GM12878 (cell line): Measurements from ENCODE around the gene CLIP1. TPM values are rescaled to one million over a fixed set of nuclear protein-coding genes. Genes with fewer than 3 reads are reported as not detected.

ENCODE experiments used
- ATAC-seq: fragments of 200-7000 bp; cut with Tn5 transposase; 3 replicates; pipeline ENCODE4 v1.9.1; 2020; ENCODE audit warnings: mild to moderate bottlenecking, moderate library complexity
- BruUV-seq: library from RNA; stranded (reverse); fragments of 400-500 nt; replicated peaks from 2 replicates; lab custom pipeline; 2021; lab: Mats Ljungman, UMichigan
- CTCF ChIA-PET: fragments of 300-600 bp; sonication (Branson Sonifier 250); formaldehyde crosslinking; extraction: SDS; loops from one replicate; lab custom pipeline; 2021; ENCODE audit warnings: inconsistent platforms; lab: Yijun Ruan, JAX
- POLR2A ChIA-PET: fragments of 350-600 bp; formaldehyde crosslinking; extraction: SDS; loops from one replicate; lab custom pipeline; 2021; ENCODE audit warnings: inconsistent platforms; lab: Charles Lee
- RAD21 ChIA-PET: fragments of 300-600 bp; sonication (Branson Sonifier 250); formaldehyde crosslinking; loops from one replicate; lab custom pipeline; 2023; ENCODE audit warnings: antibody characterized with exemption; ENCODE audit not compliant: unreplicated experiment; lab: Charles Lee
- SMC1A ChIA-PET: fragments of 300-600 bp; sonication (Branson Sonifier 250); formaldehyde crosslinking; loops from one replicate; lab custom pipeline; 2023; ENCODE audit not compliant: unreplicated experiment, uncharacterized antibody; lab: Charles Lee
- DNase-seq: peaks from one replicate; pipeline ENCODE4 v3.0.0-alpha.2; 2011; ENCODE audit warnings: low read depth, low spot score
- FAIRE-seq: peaks from 3 replicates; lab custom pipeline; 2011; peaks lifted over from hg19 to GRCh38; lab: Jason Lieb, UNC
- H2AFZ ChIP-seq: 2 replicates; pipeline ENCODE4 v1.6.0; 2011; ENCODE audit warnings: low read depth, low read length, control low read depth; ENCODE audit not compliant: control insufficient read depth
- H3K27ac ChIP-seq: 2 replicates; pipeline ENCODE4 v1.5.1; 2011; ENCODE audit warnings: control low read depth; ENCODE audit not compliant: control insufficient read depth, insufficient read depth
- H3K27me3 ChIP-seq, 2 experiments: replicated peaks in 1 of 2; 2 replicates each; pipeline versions ENCODE4 v1.6.0 to v1.6.1; 2011; ENCODE audit warnings: low read length in 1 of 2; ENCODE audit not compliant: control insufficient read depth in 2 of 2, insufficient read depth in 2 of 2
- H3K36me3 ChIP-seq, 2 experiments: 2 replicates each; pipeline ENCODE4 v1.5.1; 2011; ENCODE audit warnings: low read length in 1 of 2; ENCODE audit not compliant: control insufficient read depth in 2 of 2, insufficient read depth in 2 of 2
- H3K4me1 ChIP-seq: 2 replicates; pipeline ENCODE4 v1.6.1; 2011; ENCODE audit warnings: mild to moderate bottlenecking, low read length, moderate library complexity, mixed read lengths; ENCODE audit not compliant: control insufficient read depth, insufficient read depth
- H3K4me2 ChIP-seq: 2 replicates; pipeline ENCODE4 v1.6.0; 2011; ENCODE audit warnings: control low read depth; ENCODE audit not compliant: control insufficient read depth, insufficient read depth
- H3K4me3 ChIP-seq: fragments of 200-600 bp; sonication (generic); 2 replicates; pipeline ENCODE4 v1.5.1; 2016
- H3K79me2 ChIP-seq: 2 replicates; pipeline ENCODE4 v1.6.0; 2011; ENCODE audit warnings: low read length; ENCODE audit not compliant: control insufficient read depth, insufficient read depth
- H3K9ac ChIP-seq: 2 replicates; pipeline ENCODE4 v1.8.0; 2011; ENCODE audit warnings: low read length, control low read depth, mixed read lengths; ENCODE audit not compliant: control insufficient read depth, insufficient read depth
- H3K9me3 ChIP-seq: replicated peaks from 3 replicates; pipeline ENCODE4 v1.5.1; 2011; ENCODE audit warnings: mild to moderate bottlenecking, low read length; ENCODE audit not compliant: control insufficient read depth, insufficient read depth
- H4K20me1 ChIP-seq: 2 replicates; pipeline ENCODE4 v1.6.0; 2011; ENCODE audit not compliant: control insufficient read depth, insufficient read depth
- EGR1 ChIP-seq, 2 experiments: IDR thresholded peaks; 1 replicate in 1 of 2; 2 replicates in 1 of 2; pipeline ENCODE4 v1.6.1; 2011 to 2012; ENCODE audit warnings: low read depth in 2 of 2, low read length in 2 of 2, borderline replicate concordance in 1 of 2, mild to moderate bottlenecking in 1 of 2, moderate library complexity in 1 of 2
- IRF5 ChIP-seq: fragments of 450-650 bp; IDR thresholded peaks from 2 replicates; pipeline ENCODE4 v1.6.1; 2017; ENCODE audit warnings: borderline replicate concordance
- KAT2A ChIP-seq: conservative IDR thresholded peaks from 2 replicates; pipeline ENCODE4 v1.6.1; 2011; ENCODE audit warnings: low read depth, low read length; ENCODE audit not compliant: control insufficient read depth
- PAX8 ChIP-seq: fragments of 450-650 bp; IDR thresholded peaks from 2 replicates; pipeline ENCODE4 v1.6.1; 2017; ENCODE audit warnings: mild to moderate bottlenecking, moderate library complexity
- PKNOX1 ChIP-seq: fragments of 450-650 bp; IDR thresholded peaks from 2 replicates; pipeline ENCODE4 v1.6.1; 2016; ENCODE audit warnings: mild to moderate bottlenecking
- PML ChIP-seq: IDR thresholded peaks from 2 replicates; pipeline ENCODE4 v1.6.1; 2012; ENCODE audit warnings: low read length, inconsistent platforms
- PRDM15 ChIP-seq: fragments of 450-650 bp; formaldehyde crosslinking; IDR thresholded peaks from 2 replicates; pipeline ENCODE4 v1.4.0; 2020; ENCODE audit warnings: mild to moderate bottlenecking, moderate library complexity
- SMARCA5 ChIP-seq: fragments of 450-650 bp; IDR thresholded peaks from 2 replicates; pipeline ENCODE4 v1.6.1; 2017; ENCODE audit warnings: mild to moderate bottlenecking
- STAT1 ChIP-seq: fragments of 450-650 bp; conservative IDR thresholded peaks from 2 replicates; pipeline ENCODE4 v1.6.1; 2014; ENCODE audit warnings: antibody characterized with exemption, mild to moderate bottlenecking
- STAT3 ChIP-seq: IDR thresholded peaks from 2 replicates; pipeline ENCODE4 v1.6.1; 2011; ENCODE audit warnings: low read depth, low read length, improper control_type of control experiment
- TAF1 ChIP-seq: IDR thresholded peaks from 2 replicates; pipeline ENCODE4 v1.6.1; 2011; ENCODE audit warnings: mild to moderate bottlenecking, low read depth, low read length, borderline replicate concordance
- ZBED1 ChIP-seq: IDR thresholded peaks from 2 replicates; pipeline ENCODE4 v1.6.1; 2016; ENCODE audit warnings: borderline replicate concordance
- ZNF592 ChIP-seq: fragments of 450-650 bp; IDR thresholded peaks from 2 replicates; pipeline ENCODE4 v1.6.1; 2017; ENCODE audit warnings: mild to moderate bottlenecking, moderate library complexity
- WGBS: methylation state at CpG from one replicate; pipeline ENCODE4 v1.1.6; 2016; ENCODE audit warnings: low lambda C conversion rate; ENCODE audit not compliant: insufficient replicate concordance, insufficient coverage; ENCODE audit errors: missing lambda C conversion rate; 5-methylcytosine and 5-hydroxymethylcytosine counted together
- in situ Hi-C: fragments of 300-500 bp; cut with MboI; formaldehyde crosslinking; loops from 9 replicates; pipeline ENCODE4 v1.14.3; 2018; ENCODE audit warnings: mixed read lengths
- intact Hi-C: fragments of 100-400 bp; cut with micrococcal nuclease; formaldehyde crosslinking; loops from one replicate; pipeline ENCODE4 v1.14.2; 2022; ENCODE audit not compliant: unreplicated experiment
- polyA plus RNA-seq, 11 experiments: library from polyadenylated mRNA; depleted of rRNA in 4 of 11; unstranded in 6 of 11; stranded (reverse) in 5 of 11; fragments of >200 nt; fragmentation: Nextera tagmentation in 4 of 11; fragmentation: Illumina TruSeq in 1 of 11; extraction: Ambion mirVana in 4 of 11; extraction: Trizol in 1 of 11; gene quantifications; 1 replicate in 1 of 11; 2 replicates in 10 of 11; pipeline versions ENCODE4 v1.2.1 to v1.2.3, GENCODE V29; 2011 to 2016; ENCODE audit warnings: inconsistent platforms in 2 of 11, missing spikeins in 2 of 11, low read depth in 1 of 11
- total RNA-seq, 4 experiments: library from RNA; depleted of rRNA in 3 of 4; stranded (reverse); fragments of >200 nt in 3 of 4; fragmentation: Illumina TruSeq in 1 of 4; extraction: Trizol in 1 of 4; gene quantifications; 2 replicates each; pipeline versions ENCODE4 v1.2.1 to v1.2.3, GENCODE V29; 2013 to 2021

The CLIP1 gene
- total and polyA plus RNA-seq, 10 of the 15 experiments (the other 5 are each of a cell fraction or from before 2014, with no cell fraction given): 6.0 to 45.4 (median 25.2) TPM

- TF ChIP-seq ZNF592 (no peak), PAX8 (no peak), TAF1 (no peak), KAT2A (no peak)
These were observed 38.2 kb upstream of the CLIP1 start (continued) for GRCh38 chr12:122460641-122461040.

- DNase-seq (no peak), ATAC-seq (no peak), FAIRE-seq (no peak)
- Histone ChIP-seq H3K79me2 (no peaks in the 10 kb centered on the region), H3K27ac (no peak overlapping the region), H2AFZ (no peak overlapping the region), H3K36me3 (no peaks in the 10 kb centered on the region), H4K20me1 (no peaks in the 10 kb centered on the region), H3K4me2 (no peak overlapping the region), H3K9ac (no peak overlapping the region), H3K4me1 (peaks cover 8% of the 10 kb centered on the region), H3K27me3 (no peaks in the 10 kb centered on the region), H3K9me3 (no peaks in the 10 kb centered on the region), H3K4me3 (no peak overlapping the region)
- in situ Hi-C loops (no loop called here), intact Hi-C loops (no loop called here)
- ChIA-PET CTCF (interaction anchor here (5.7 kb wide), 1 partner anchor 12 kb away, joined by 25 read pairs; no protein-coding TSS in a partner anchor), RAD21 (no interaction called here), POLR2A (interaction anchor here (0.6 kb wide), 1 partner anchor 313 kb away, joined by 3 read pairs; no protein-coding TSS in a partner anchor), SMC1A (interaction anchor here (3.3 kb wide), 1 partner anchor 12 kb away, joined by 12 read pairs; no protein-coding TSS in a partner anchor)
- WGBS: 66% methylated on average over 4 of the region's 7 CpGs
- BruUV-seq: no TSS peak
- TF ChIP-seq ZBED1 (no peak), SMARCA5 (no peak), STAT1 (no peak), STAT3 (no peak), PRDM15 (CRISPR knock-in tag) (no peak), PKNOX1 (no peak), IRF5 (no peak), EGR1 (IDR thresholded peaks at IDR 0.05; ENCODE audit: borderline replicate concordance in 1 of 2, low read depth in 2 of 2, low read length in 2 of 2) (no peak), PML (no peak)
These were observed 37.6 kb upstream of the CLIP1 start for GRCh38 chr12:122460061-122460460.
